Activated CD8-positive, alpha-beta memory T cell treated with anti-CD3 and anti-CD28 coated beads, Interleukin-2, amount 10 ng/mL, durations not matched to agents 7 days and 5 days (primary cell): ENCODE measurements around the gene CES2. TPM values are rescaled to one million over a fixed set of nuclear protein-coding genes. Genes with fewer than 3 reads are reported as not detected.
A peak's percentile ranks its signal among the peaks of the same experiment; 100 is the strongest.
"Not testable (repeated sequence)": the region's sequence is repeated elsewhere in the genome, so short reads cannot be mapped to it uniquely, and the experiment has no call there.

Experiments used
- ATAC-seq: fragments of 150-1000 bp; cut with Tn5 transposase; one replicate; pipeline ENCODE4 v1.10.0; 2021; ENCODE audit warnings: moderate library complexity
- CTCF ChIA-PET: fragments of 350-600 bp; sonication (Branson Sonifier 250); formaldehyde crosslinking; loops from one replicate; lab custom pipeline; 2021; ENCODE audit warnings: antibody characterized with exemption; lab: Charles Lee
- DNase-seq: peaks from one replicate; pipeline ENCODE4 v3.0.0-alpha.2; 2020
- H3K27ac Mint-ChIP-seq: one replicate; pipeline ENCODE4 v1.8.0; 2021; ENCODE audit warnings: mild to moderate bottlenecking, mixed read lengths
- H3K27me3 Mint-ChIP-seq: one replicate; pipeline ENCODE4 v1.8.0; 2021; ENCODE audit warnings: mixed read lengths
- H3K36me3 Mint-ChIP-seq: one replicate; pipeline ENCODE4 v1.8.0; 2021; ENCODE audit warnings: mild to moderate bottlenecking, mixed read lengths
- H3K4me1 Mint-ChIP-seq: one replicate; pipeline ENCODE4 v1.8.0; 2021; ENCODE audit warnings: mixed read lengths
- H3K4me3 Mint-ChIP-seq: one replicate; pipeline ENCODE4 v1.8.0; 2021; ENCODE audit warnings: mild to moderate bottlenecking, moderate library complexity, mixed read lengths
- H3K9me3 Mint-ChIP-seq: one replicate; pipeline ENCODE4 v1.8.0; 2022; ENCODE audit warnings: low read depth, mixed read lengths
- total RNA-seq, 2 experiments: library from RNA; stranded (reverse); gene quantifications; one replicate each; pipeline ENCODE4 v1.2.3, GENCODE V29; 2021

Gene CES2
- total RNA-seq, 2 experiments from 2014 or later = 34.1 to 35.5 TPM

DNA sequence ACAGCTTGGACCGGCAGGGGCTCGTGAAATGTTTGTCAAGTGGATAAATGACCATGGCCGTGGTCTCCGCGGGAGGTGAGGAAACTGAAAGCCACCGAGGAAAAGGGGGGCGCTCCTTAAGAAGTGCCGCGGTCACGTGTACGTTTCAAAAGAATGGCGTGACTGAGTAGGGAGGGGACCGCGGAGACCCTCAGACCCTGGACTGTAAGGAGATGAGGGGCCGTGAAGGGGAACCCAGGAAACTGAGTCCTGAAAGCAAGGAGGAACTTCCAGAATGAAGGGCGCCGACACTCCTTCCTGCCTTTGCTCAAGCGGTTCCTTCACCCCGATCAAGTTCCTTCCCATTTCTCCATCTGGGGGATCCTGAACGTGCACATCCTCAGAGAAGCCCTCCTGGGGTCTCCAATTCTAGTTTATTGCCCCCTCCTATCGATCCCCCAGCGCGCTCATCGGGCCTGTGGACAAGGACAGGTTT is 440 bp upstream of the CES2 start:
- H3K27me3 Mint-ChIP-seq, DNase-seq, ATAC-seq, H3K9me3 Mint-ChIP-seq: not testable (repeated sequence)
- peak overlapping the region; percentile 91 for H3K4me3 Mint-ChIP-seq
- peaks cover 51% of the 10 kb centered on the region for H3K4me1 Mint-ChIP-seq
- CTCF ChIA-PET = interaction anchor here (1.0 to 2.3 kb wide), 5 partner anchors 13 to 83 kb away, joined by 3 to 14 read pairs (median 5); partner anchors contain the start of gene PDP2
- H3K36me3 Mint-ChIP-seq = peaks cover 14% of the 10 kb centered on the region
- H3K27ac Mint-ChIP-seq = peak overlapping the region; percentile 95

DNA sequence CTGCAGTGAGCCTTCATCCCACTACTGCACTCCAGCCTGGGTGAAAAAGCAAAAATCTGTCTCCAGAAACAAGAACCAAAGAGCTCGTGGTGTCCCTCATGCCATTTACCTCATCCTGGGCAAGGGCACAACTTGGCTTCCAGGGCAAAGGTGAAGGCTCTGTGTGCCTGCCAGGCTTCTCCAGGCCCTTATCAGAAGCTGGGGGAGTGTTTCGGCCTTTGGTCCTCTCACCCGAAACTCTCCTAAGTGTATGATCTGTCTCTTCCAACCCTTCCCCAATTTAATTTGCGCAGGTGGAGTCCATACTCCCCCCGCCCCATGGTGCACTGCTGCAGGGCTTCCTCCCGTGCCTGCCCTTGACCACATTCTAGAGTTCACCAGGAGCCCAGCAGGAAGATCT is 1.1 kb downstream of the CES2 start:
- peaks cover 51% of the 10 kb centered on the region for H3K4me1 Mint-ChIP-seq
- ATAC-seq = no peak
- CTCF ChIA-PET = interaction anchor here (0.7 to 1.6 kb wide), 5 partner anchors 11 to 512 kb away, joined by 3 to 5 read pairs (median 3); no protein-coding TSS in a partner anchor

DNA sequence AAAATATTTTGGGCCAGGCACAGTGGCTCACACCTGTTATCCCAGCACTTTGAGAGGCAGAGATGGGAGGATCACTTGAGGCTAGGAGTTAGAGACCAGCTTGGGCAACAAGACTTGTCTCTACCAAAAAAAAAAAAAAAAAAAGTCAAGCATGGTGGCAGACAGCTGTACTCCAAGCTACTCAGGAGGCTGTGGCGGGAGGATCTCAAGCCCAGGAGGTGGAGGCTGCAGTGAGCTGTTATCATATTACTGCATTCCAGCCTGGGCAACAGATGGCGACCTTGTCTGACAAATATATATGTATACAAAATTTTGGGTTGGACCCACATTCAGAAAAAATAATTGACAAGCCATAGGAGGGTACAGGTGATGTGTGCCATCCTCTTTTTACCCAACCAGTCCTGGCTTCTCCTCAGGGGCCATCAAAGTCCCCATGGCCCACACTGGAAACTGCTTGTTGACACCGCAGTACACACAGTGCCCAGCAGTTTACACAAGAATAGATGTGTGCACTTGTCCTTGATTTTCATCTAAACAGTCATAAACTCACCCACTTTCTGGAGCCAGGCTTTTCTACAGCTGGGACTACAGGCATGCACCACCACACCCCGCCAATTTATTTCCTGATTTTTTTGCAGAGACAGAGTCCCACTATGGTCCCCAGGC is 1.7 kb downstream of the CES2 start:
- H3K27me3 Mint-ChIP-seq = no peaks in the 10 kb centered on the region
- DNase-seq (no peak), ATAC-seq (no peak)
- peaks cover 47% of the 10 kb centered on the region for H3K4me1 Mint-ChIP-seq
- CTCF ChIA-PET = interaction anchor here (0.7 to 1.6 kb wide), 5 partner anchors 10 to 511 kb away, joined by 3 to 5 read pairs (median 3); no protein-coding TSS in a partner anchor
- peak overlapping the region; percentile 33 for H3K27ac Mint-ChIP-seq
- no peak overlapping the region for H3K4me3 Mint-ChIP-seq
- H3K36me3 Mint-ChIP-seq = peaks cover 14% of the 10 kb centered on the region
- H3K9me3 Mint-ChIP-seq = no peaks in the 10 kb centered on the region

More for the DNA sequence above, 1.1 kb downstream of the CES2 start:
- Mint-ChIP-seq H3K27ac (peak overlapping the region; percentile 33), H3K9me3 (no peaks in the 10 kb centered on the region), H3K36me3 (peaks cover 14% of the 10 kb centered on the region), H3K27me3 (no peaks in the 10 kb centered on the region), H3K4me3 (peak overlapping the region; percentile 91)
- DNase-seq = no peak

DNA sequence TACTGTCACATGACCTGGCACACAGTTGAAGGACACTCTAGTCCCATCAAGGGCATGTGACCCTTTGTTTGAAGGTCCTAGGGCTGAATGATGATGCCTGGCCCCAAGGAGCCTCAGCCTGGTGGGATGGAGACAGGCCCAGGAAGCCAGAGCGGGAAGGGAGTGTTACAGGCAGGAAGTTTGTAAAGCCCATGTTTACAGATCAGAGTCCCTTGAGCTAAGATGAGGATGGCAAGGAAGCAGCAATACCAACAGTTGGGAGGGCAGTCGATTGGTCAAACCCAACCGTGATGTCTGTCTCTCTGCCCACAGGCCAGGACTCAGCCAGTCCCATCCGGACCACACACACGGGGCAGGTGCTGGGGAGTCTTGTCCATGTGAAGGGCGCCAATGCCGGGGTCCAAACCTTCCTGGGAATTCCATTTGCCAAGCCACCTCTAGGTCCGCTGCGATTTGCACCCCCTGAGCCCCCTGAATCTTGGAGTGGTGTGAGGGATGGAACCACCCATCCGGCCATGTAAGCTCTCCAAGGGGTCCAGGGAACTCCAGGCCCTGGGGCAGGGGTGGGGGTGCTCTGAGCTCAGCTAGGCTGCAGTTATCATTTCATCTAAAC is 2.5 kb downstream of the CES2 start:
- H3K36me3 Mint-ChIP-seq = peaks cover 13% of the 10 kb centered on the region
- ATAC-seq = no peak
- H3K9me3 Mint-ChIP-seq = no peaks in the 10 kb centered on the region
- CTCF ChIA-PET = interaction anchor here (1.0 to 1.5 kb wide), 2 partner anchors 19 to 510 kb away, joined by 3 to 4 read pairs; no protein-coding TSS in a partner anchor
- peaks cover 41% of the 10 kb centered on the region for H3K4me1 Mint-ChIP-seq
- H3K27me3 Mint-ChIP-seq = no peaks in the 10 kb centered on the region
- no peak for DNase-seq
- no peak overlapping the region for H3K4me3 Mint-ChIP-seq
- no peak overlapping the region for H3K27ac Mint-ChIP-seq

DNA sequence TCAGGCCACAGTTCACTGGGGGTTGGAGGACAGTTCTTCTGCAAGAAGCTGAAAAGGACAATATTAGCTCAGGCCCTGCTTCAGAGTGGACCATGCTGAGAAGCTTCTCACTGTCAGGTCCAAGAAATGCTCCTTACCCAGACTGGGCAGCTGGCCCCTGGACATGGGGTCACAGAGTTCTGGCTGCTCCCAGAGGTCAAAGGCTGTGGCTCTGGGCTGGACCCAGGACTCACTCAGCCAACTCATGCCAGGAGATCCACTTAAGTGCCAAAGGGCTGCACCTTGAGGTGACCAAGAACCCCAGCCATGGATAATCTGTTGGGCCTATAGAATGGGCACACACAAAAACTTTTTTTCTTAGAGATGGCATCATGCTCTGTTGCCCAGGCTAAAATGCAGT is 4.0 kb downstream of the CES2 start:
- peaks cover 26% of the 10 kb centered on the region for H3K4me1 Mint-ChIP-seq
- H3K27me3 Mint-ChIP-seq = no peaks in the 10 kb centered on the region
- DNase-seq = no peak
- H3K36me3 Mint-ChIP-seq = peaks cover 16% of the 10 kb centered on the region
- H3K4me3 Mint-ChIP-seq = no peak overlapping the region
- no peaks in the 10 kb centered on the region for H3K9me3 Mint-ChIP-seq
- H3K27ac Mint-ChIP-seq = no peak overlapping the region
- CTCF ChIA-PET = no interaction called here
- no peak for ATAC-seq

DNA sequence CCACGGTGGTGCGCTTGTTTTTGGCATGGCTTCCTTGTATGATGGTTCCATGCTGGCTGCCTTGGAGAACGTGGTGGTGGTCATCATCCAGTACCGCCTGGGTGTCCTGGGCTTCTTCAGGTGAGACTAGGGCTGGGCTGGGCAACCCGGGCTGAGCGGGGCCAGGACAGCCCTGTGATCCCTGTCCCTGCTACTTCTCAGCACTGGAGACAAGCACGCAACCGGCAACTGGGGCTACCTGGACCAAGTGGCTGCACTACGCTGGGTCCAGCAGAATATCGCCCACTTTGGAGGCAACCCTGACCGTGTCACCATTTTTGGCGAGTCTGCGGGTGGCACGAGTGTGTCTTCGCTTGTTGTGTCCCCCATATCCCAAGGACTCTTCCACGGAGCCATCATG is 4.9 kb downstream of the CES2 start:
- Mint-ChIP-seq H3K9me3 (no peaks in the 10 kb centered on the region), H3K4me3 (no peak overlapping the region), H3K27ac (no peak overlapping the region), H3K27me3 (no peaks in the 10 kb centered on the region), H3K4me1 (peaks cover 22% of the 10 kb centered on the region), H3K36me3 (peaks cover 16% of the 10 kb centered on the region)
- DNase-seq = no peak
- CTCF ChIA-PET = interaction anchor here (1.4 kb wide), 1 partner anchor 215 kb away, joined by 4 read pairs; no protein-coding TSS in a partner anchor
- ATAC-seq = no peak

DNA sequence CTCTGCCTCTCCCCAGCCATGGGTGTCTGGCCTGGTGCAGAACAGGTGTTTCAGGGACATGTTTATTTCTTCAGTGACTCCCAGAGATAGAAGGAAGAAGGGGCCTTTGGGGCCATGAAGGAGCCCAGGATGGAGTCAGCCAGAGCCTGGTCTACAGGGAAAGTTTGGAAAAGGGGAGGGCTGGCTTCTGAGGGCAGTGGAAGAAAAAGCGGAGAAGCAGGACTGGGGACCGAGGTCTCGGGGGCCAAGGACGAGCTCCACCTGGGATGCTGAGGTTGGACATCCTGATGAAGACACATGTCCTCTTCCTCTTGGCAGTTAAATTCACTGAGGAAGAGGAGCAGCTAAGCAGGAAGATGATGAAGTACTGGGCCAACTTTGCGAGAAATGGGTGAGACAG is 7.7 kb downstream of the CES2 start:
- H3K27me3 Mint-ChIP-seq = no peaks in the 10 kb centered on the region
- no peak overlapping the region for H3K27ac Mint-ChIP-seq
- no peak for DNase-seq
- peaks cover 10% of the 10 kb centered on the region for H3K36me3 Mint-ChIP-seq
- H3K4me3 Mint-ChIP-seq = no peak overlapping the region
- peaks cover 7% of the 10 kb centered on the region for H3K4me1 Mint-ChIP-seq
- no peak for ATAC-seq
- no peaks in the 10 kb centered on the region for H3K9me3 Mint-ChIP-seq
- CTCF ChIA-PET = interaction anchor here (0.5 to 2.2 kb wide), 5 partner anchors 10 to 212 kb away, joined by 3 to 6 read pairs (median 4); no protein-coding TSS in a partner anchor

DNA sequence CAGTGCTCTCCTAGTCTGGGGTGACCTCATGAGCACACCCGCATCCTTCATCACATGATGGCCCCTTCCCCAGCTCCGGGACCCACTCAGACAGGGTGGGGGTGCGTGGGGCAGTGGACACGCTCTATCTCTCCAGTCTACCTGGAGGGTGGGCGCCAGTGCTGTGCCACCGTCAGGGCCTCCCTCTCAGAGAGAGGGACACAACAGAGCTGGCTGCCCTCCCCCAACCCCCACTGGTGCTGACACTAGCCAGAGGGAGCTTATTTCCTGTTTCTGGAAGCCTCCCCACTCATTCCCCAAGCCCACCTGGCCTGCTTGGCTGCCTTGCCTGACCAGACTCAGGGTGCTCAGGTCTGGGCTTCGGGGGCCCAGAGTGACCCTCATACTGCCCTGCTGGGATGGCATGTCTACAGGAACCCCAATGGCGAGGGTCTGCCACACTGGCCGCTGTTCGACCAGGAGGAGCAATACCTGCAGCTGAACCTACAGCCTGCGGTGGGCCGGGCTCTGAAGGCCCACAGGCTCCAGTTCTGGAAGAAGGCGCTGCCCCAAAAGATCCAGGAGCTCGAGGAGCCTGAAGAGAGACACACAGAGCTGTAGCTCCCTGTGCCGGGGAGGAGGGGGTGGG is 8.2 kb downstream of the CES2 start:
- H3K4me1 Mint-ChIP-seq = peaks cover 13% of the 10 kb centered on the region
- H3K36me3 Mint-ChIP-seq = peaks cover 10% of the 10 kb centered on the region
- CTCF ChIA-PET = interaction anchor here (0.9 to 2.2 kb wide), 4 partner anchors 11 to 220 kb away, joined by 3 to 6 read pairs (median 4); no protein-coding TSS in a partner anchor
- DNase-seq (no peak), ATAC-seq (no peak)
- H3K9me3 Mint-ChIP-seq = no peaks in the 10 kb centered on the region
- H3K27me3 Mint-ChIP-seq = peaks cover 5% of the 10 kb centered on the region
- no peak overlapping the region for H3K27ac Mint-ChIP-seq
- H3K4me3 Mint-ChIP-seq = no peak overlapping the region

DNA sequence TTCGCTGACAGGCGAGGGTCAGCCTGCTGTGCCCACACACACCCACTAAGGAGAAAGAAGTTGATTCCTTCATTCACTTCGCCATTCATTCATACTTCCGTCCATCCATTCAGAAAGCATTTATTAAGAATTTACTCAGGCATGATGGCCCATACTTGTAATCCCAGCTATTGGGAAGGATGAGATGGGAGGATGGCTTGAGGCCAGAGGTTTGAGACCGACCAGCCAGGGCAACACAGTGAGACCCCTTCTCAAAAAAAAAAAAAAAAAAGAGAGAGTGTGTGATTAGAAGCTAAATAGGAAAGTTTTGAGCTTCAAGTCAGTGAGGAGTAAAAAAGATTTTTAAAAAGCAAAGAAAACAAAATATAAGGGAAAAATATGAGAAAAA is 8.7 kb downstream of the CES2 start:
- CTCF ChIA-PET = interaction anchor here (0.9 to 2.0 kb wide), 3 partner anchors 42 to 219 kb away, joined by 3 to 5 read pairs (median 3); no protein-coding TSS in a partner anchor

DNA sequence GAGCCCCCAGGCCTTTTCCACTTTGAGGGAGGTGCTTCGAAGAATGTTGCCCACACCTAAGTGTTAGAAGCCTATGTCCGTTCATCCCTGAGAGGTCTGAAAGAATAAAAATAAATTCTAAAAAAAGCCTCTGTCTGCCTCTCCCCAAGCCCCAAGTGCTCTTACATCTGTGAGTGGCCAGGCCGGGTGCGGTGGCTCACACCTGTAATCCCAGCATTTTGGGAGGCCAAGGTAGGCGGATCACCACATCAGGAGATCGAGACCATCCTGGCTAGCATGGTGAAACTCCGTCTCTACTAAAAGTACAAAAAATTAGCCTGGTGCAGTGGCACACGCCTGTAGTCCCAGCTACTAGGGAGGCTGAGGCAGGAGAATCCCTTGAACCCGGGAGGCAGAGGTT is 9.7 kb downstream of the CES2 start:
- H3K27me3 Mint-ChIP-seq = peaks cover 13% of the 10 kb centered on the region
- H3K27ac Mint-ChIP-seq, DNase-seq: not testable (repeated sequence)

More for the DNA sequence above, 8.7 kb downstream of the CES2 start:
- H3K27me3 Mint-ChIP-seq = peaks cover 7% of the 10 kb centered on the region
- peaks cover 15% of the 10 kb centered on the region for H3K4me1 Mint-ChIP-seq
- H3K9me3 Mint-ChIP-seq = no peaks in the 10 kb centered on the region
- ATAC-seq (no peak), DNase-seq (no peak)
- H3K4me3 Mint-ChIP-seq = no peak overlapping the region
- peaks cover 10% of the 10 kb centered on the region for H3K36me3 Mint-ChIP-seq
- no peak overlapping the region for H3K27ac Mint-ChIP-seq

DNA sequence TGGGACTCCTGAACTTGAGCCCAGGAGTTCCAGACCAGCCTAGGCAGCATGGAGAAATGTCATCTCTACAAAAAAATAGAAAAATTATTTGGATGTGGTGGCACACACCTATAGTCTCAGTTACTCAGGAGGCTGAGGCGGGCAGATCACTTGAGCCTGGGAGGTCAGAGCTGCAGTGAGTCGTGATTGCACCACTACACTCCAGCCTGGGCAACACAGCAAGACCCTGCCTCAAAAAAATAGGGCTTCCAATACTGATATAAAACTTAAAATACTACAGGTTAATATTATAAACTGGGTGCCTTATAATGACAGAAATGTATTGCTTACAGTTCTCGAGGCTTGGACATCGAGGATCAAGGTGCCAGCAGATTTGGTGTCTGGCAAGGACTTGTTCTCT is 10.6 kb downstream of the CES2 start:
- Mint-ChIP-seq H3K36me3 (peaks cover 10% of the 10 kb centered on the region), H3K27me3 (peaks cover 13% of the 10 kb centered on the region)

More for the DNA sequence above, 9.7 kb downstream of the CES2 start:
- peaks cover 22% of the 10 kb centered on the region for H3K4me1 Mint-ChIP-seq
- not testable (repeated sequence) for ATAC-seq, H3K9me3 Mint-ChIP-seq, H3K4me3 Mint-ChIP-seq
- CTCF ChIA-PET = interaction anchor here (1.0 to 2.0 kb wide), 4 partner anchors 43 to 231 kb away, joined by 3 to 5 read pairs (median 4); no protein-coding TSS in a partner anchor
- peaks cover 10% of the 10 kb centered on the region for H3K36me3 Mint-ChIP-seq

DNA sequence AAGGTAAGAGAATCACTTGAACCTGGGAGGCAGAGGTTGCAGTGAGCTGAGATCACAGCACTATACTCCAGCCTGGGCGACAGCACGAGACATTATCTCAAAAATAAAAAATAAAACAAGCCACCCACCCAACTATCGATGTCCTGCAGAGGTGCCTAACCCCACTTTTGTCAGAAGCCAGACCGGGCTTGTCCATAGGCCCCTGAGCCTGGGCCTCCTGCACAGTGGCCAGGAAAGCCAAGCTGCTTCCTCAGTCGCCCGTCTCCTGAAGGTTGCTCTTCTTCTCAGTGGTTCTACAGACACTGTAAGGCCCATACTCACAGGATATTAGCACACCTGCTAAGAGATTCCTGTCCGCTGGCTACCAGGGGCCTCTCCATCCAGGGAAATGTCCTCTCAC is 11.2 kb downstream of the CES2 start:
- CTCF ChIA-PET = interaction anchor here (0.9 to 6.0 kb wide), 12 partner anchors 10 to 239 kb away, joined by 3 to 34 read pairs (median 4); partner anchors contain the start of gene CES3
- peaks cover 1% of the 10 kb centered on the region for H3K9me3 Mint-ChIP-seq
- DNase-seq (no peak), ATAC-seq (no peak)
- H3K27ac Mint-ChIP-seq = no peak overlapping the region
- peaks cover 18% of the 10 kb centered on the region for H3K27me3 Mint-ChIP-seq
- peaks cover 31% of the 10 kb centered on the region for H3K4me1 Mint-ChIP-seq
- H3K36me3 Mint-ChIP-seq = peaks cover 15% of the 10 kb centered on the region
- no peak overlapping the region for H3K4me3 Mint-ChIP-seq

More for the DNA sequence above, 10.6 kb downstream of the CES2 start:
- Mint-ChIP-seq H3K9me3 (no peaks in the 10 kb centered on the region), H3K4me1 (peaks cover 27% of the 10 kb centered on the region), H3K27ac (no peak overlapping the region), H3K4me3 (no peak overlapping the region)
- CTCF ChIA-PET = interaction anchor here (1.0 to 6.0 kb wide), 6 partner anchors 13 to 239 kb away, joined by 3 to 34 read pairs (median 5); partner anchors contain the start of gene CES3
- DNase-seq (no peak), ATAC-seq (no peak)

DNA sequence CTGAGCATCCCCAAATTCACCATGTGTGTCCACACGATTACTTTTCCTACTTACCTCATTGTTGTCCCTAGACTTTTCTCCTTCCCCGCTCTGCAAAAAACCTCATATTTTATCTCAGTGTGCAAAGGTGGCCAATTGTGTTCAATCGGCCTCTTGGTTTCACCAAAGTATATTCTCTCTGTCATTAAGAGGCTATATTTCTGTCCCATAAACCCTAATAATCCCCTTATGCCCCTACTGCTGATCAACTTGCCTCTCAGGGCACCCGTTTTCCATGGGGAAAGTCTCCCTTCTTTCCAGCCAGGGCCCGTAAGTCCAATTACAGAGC is 11.6 kb downstream of the CES2 start:
- Mint-ChIP-seq H3K4me3 (peak overlapping the region; percentile 79), H3K27ac (no peak overlapping the region), H3K9me3 (peaks cover 3% of the 10 kb centered on the region), H3K27me3 (peaks cover 21% of the 10 kb centered on the region), H3K4me1 (peaks cover 33% of the 10 kb centered on the region), H3K36me3 (peaks cover 19% of the 10 kb centered on the region)
- DNase-seq = no peak
- no peak for ATAC-seq
- CTCF ChIA-PET = interaction anchor here (0.8 to 6.0 kb wide), 17 partner anchors 10 to 280 kb away, joined by 3 to 34 read pairs (median 4); partner anchors contain the start of genes CES3 and TMEM208
